ENCODE measurements around the gene TMEM134. TPM values are rescaled to one million over a fixed set of nuclear protein-coding genes. Genes with fewer than 3 reads are reported as not detected.

Gene TMEM134
- total and polyA plus RNA-seq, 8 donors: 45.1 to 93.4 (median 61.5) TPM

GRCh38 chr11:67420646-67421429 lies 48.2 kb downstream of the TMEM134 start:
- no peaks in the 10 kb centered on the region for H3K36me3 ChIP-seq
- H3K9me3 ChIP-seq: no peaks in the 10 kb centered on the region
- intact Hi-C loops (cut with DNase I): no loop called here
- H3K27ac ChIP-seq: peak overlapping the region; percentile 88 to 95 (median 93)
- FAIRE-seq (no peak), DNase-seq (peak; percentile 95 to 100 (median 100)), ATAC-seq (peak; percentile 91 to 97 (median 94))
- TF ChIP-seq CTCF (IDR thresholded peaks at IDR 0.05): no peak
- no peaks in the 10 kb centered on the region for H3K27me3 ChIP-seq
- peak overlapping the region; percentile 44 to 88 (median 68) for H3K4me3 ChIP-seq
- H3K4me1 ChIP-seq: peaks cover 0 to 13% (median 11%) of the 10 kb centered on the region in 3 donors
- 1% methylated on average over 64 to 97 of the region's 97 CpGs for WGBS, 2 donors

- no peaks in the 10 kb centered on the region for H3K27me3 ChIP-seq
- H3K4me3 ChIP-seq: peak overlapping the region; percentile 44 to 88 (median 68)
- no peaks in the 10 kb centered on the region for H3K9me3 ChIP-seq
- FAIRE-seq (no peak), DNase-seq (peak in 1 of 6 donors; percentile 69), ATAC-seq (no peak)
- no peak for TF ChIP-seq CTCF (IDR thresholded peaks at IDR 0.05)
- peaks cover 0 to 13% (median 11%) of the 10 kb centered on the region in 3 donors for H3K4me1 ChIP-seq
- intact Hi-C loops (cut with DNase I): no loop called here
- WGBS, 2 donors: 24 to 33% methylated on average over 13 to 15 of the region's 15 CpGs
- H3K27ac ChIP-seq: peak overlapping the region; percentile 88 to 95 (median 93)
- H3K36me3 ChIP-seq: no peaks in the 10 kb centered on the region
Observed at GRCh38 chr11:67420147-67420645, 48.9 kb downstream of the TMEM134 start.

GRCh38 chr11:67419325-67420049 lies 49.6 kb downstream of the TMEM134 start:
- intact Hi-C loops (cut with DNase I): loop anchor here in 1 of 3 donors (10.0 kb wide), 1 partner anchor 85 kb away; the partner anchor contains the start of genes CDK2AP2 and PITPNM1
- FAIRE-seq (no peak), ATAC-seq (no peak), DNase-seq (peak in 2 of 6 donors; percentile 47 to 85)
- 82 to 87% methylated on average over 21 of the region's 21 CpGs for WGBS, 2 donors
- Histone ChIP-seq H3K36me3 (no peaks in the 10 kb centered on the region), H3K4me3 (peak overlapping the region in 1 of 4 donors; percentile 66), H3K4me1 (peaks cover 0 to 14% (median 13%) of the 10 kb centered on the region in 3 donors), H3K27me3 (no peaks in the 10 kb centered on the region), H3K9me3 (no peaks in the 10 kb centered on the region), H3K27ac (peak overlapping the region in 1 of 4 donors; percentile 95)
- no peak for TF ChIP-seq CTCF (IDR thresholded peaks at IDR 0.05)

- Histone ChIP-seq H3K27me3 (no peaks in the 10 kb centered on the region), H3K27ac (no peak overlapping the region), H3K9me3 (no peaks in the 10 kb centered on the region), H3K4me1 (peaks cover 0 to 14% (median 13%) of the 10 kb centered on the region in 3 donors), H3K36me3 (no peaks in the 10 kb centered on the region), H3K4me3 (no peak overlapping the region)
- no peak for FAIRE-seq
- intact Hi-C loops (cut with DNase I): loop anchor here in 1 of 3 donors (10.0 kb wide), 1 partner anchor 86 kb away; the partner anchor contains the start of genes CDK2AP2 and PITPNM1
- peak in 5 of 6 donors; percentile 47 to 90 (median 73) for DNase-seq
- peak; percentile 6 to 22 (median 8) for ATAC-seq
- no peak for TF ChIP-seq CTCF (IDR thresholded peaks at IDR 0.05)
- 42 to 50% methylated on average over 26 of the region's 26 CpGs for WGBS, 2 donors
Observed at GRCh38 chr11:67418476-67419281, 50.4 kb downstream of the TMEM134 start.

All from pancreas (tissue), 10 donors.